GM12878 (cell line): ENCODE results near the gene MNAT1. TPM values are rescaled to one million over a fixed set of nuclear protein-coding genes. Genes with fewer than 3 reads are reported as not detected.

Experiments
- CBX5 ChIP-seq: sonication (generic); IDR thresholded peaks from 2 replicates; pipeline ENCODE4 v1.6.1; 2016; ENCODE audit warnings: low read depth, moderate library complexity, mild to moderate bottlenecking, inconsistent platforms
- CHD1 ChIP-seq: IDR thresholded peaks from 2 replicates; pipeline ENCODE4 v1.6.1; 2012; ENCODE audit warnings: low read depth, low read length, improper control_type of control experiment
- EP300 ChIP-seq, 2 experiments: fragments of 150-350 bp in 1 of 2; IDR thresholded peaks; 2 replicates each; pipeline ENCODE4 v1.6.1; 2011 to 2012; ENCODE audit warnings: low read depth in 2 of 2, low read length in 2 of 2, borderline replicate concordance in 1 of 2, improper control_type of control experiment in 1 of 2, inconsistent platforms in 1 of 2; ENCODE audit not compliant: control insufficient read depth in 1 of 2
- ESRRA ChIP-seq: IDR thresholded peaks from 2 replicates; pipeline ENCODE4 v1.6.1; 2012; ENCODE audit warnings: mild to moderate bottlenecking, low read length, improper control_type of control experiment
- FOXK2 ChIP-seq: fragments of 450-650 bp; IDR thresholded peaks from 2 replicates; pipeline ENCODE4 v1.6.1; 2017; ENCODE audit warnings: mild to moderate bottlenecking, moderate library complexity
- FOXM1 ChIP-seq: IDR thresholded peaks from 2 replicates; pipeline ENCODE4 v1.6.1; 2012; ENCODE audit warnings: low read depth, mild to moderate bottlenecking, inconsistent platforms, low read length, moderate library complexity
- GABPA ChIP-seq: IDR thresholded peaks from 2 replicates; pipeline ENCODE4 v1.6.1; 2014; ENCODE audit warnings: antibody characterized with exemption, low read depth, mild to moderate bottlenecking, inconsistent platforms
- HDAC2 ChIP-seq: fragments of 200-600 bp; sonication (generic); IDR thresholded peaks from 2 replicates; pipeline ENCODE4 v1.6.1; 2017
- IKZF1 ChIP-seq: fragments of 450-650 bp; conservative IDR thresholded peaks from 2 replicates; pipeline ENCODE4 v1.6.1; 2017; ENCODE audit warnings: antibody characterized with exemption, mild to moderate bottlenecking
- IRF4 ChIP-seq: IDR thresholded peaks from 2 replicates; pipeline ENCODE4 v1.6.1; 2011; ENCODE audit warnings: low read depth, low read length
- JUNB ChIP-seq: IDR thresholded peaks from 2 replicates; pipeline ENCODE4 v1.6.1; 2016; ENCODE audit warnings: antibody characterized with exemption, mild to moderate bottlenecking
- KLF5 ChIP-seq: fragments of 450-650 bp; IDR thresholded peaks from 2 replicates; pipeline ENCODE4 v1.6.1; 2014; ENCODE audit warnings: mild to moderate bottlenecking; ENCODE audit not compliant: partially characterized antibody
- LARP7 ChIP-seq: fragments of 450-650 bp; IDR thresholded peaks from 2 replicates; pipeline ENCODE4 v1.6.1; 2017; ENCODE audit warnings: mild to moderate bottlenecking
- MTA3 ChIP-seq: IDR thresholded peaks from 2 replicates; pipeline ENCODE4 v1.6.1; 2012; ENCODE audit warnings: low read length, inconsistent platforms, borderline replicate concordance
- MYB ChIP-seq: fragments of 150-350 bp; IDR thresholded peaks from 2 replicates; pipeline ENCODE4 v1.6.1; 2014; ENCODE audit warnings: mild to moderate bottlenecking, low read depth, low read length, borderline replicate concordance
- NFIC ChIP-seq: IDR thresholded peaks from 2 replicates; pipeline ENCODE4 v1.6.1; 2012; ENCODE audit warnings: low read depth, mild to moderate bottlenecking, inconsistent platforms, low read length, moderate library complexity
- NFXL1 ChIP-seq: fragments of 450-650 bp; IDR thresholded peaks from 2 replicates; pipeline ENCODE4 v1.6.1; 2017; ENCODE audit warnings: antibody characterized with exemption, mild to moderate bottlenecking, borderline replicate concordance
- NR2C2 ChIP-seq: IDR thresholded peaks from 2 replicates; pipeline ENCODE4 v1.6.1; 2011; ENCODE audit warnings: borderline replicate concordance, low read depth; ENCODE audit not compliant: control insufficient read depth, insufficient read length
- NR2F1 ChIP-seq: fragments of 450-650 bp; conservative IDR thresholded peaks from 2 replicates; pipeline ENCODE4 v1.6.1; 2017; ENCODE audit warnings: mild to moderate bottlenecking
- PML ChIP-seq: IDR thresholded peaks from 2 replicates; pipeline ENCODE4 v1.6.1; 2012; ENCODE audit warnings: low read length, inconsistent platforms
- POU2F2 ChIP-seq: IDR thresholded peaks from 3 replicates; pipeline ENCODE4 v1.6.1; 2011; ENCODE audit warnings: low read depth, mild to moderate bottlenecking, low read length, borderline replicate concordance
- RFX5 ChIP-seq: IDR thresholded peaks from 2 replicates; pipeline ENCODE4 v1.6.1; 2011; ENCODE audit warnings: low read depth, low read length, improper control_type of control experiment
- SMAD1 ChIP-seq: fragments of 450-650 bp; IDR thresholded peaks from 2 replicates; pipeline ENCODE4 v1.6.1; 2018; ENCODE audit warnings: mild to moderate bottlenecking, low read depth; ENCODE audit not compliant: partially characterized antibody
- SP1 ChIP-seq: IDR thresholded peaks from one replicate; pipeline ENCODE4 v1.6.1; 2011; ENCODE audit warnings: low read depth, low read length
- SREBF1 ChIP-seq: IDR thresholded peaks from 2 replicates; pipeline ENCODE4 v1.6.1; 2012; ENCODE audit warnings: mild to moderate bottlenecking, low read length
- STAT3 ChIP-seq: IDR thresholded peaks from 2 replicates; pipeline ENCODE4 v1.6.1; 2011; ENCODE audit warnings: low read depth, low read length, improper control_type of control experiment
- TCF3 ChIP-seq: IDR thresholded peaks from 2 replicates; pipeline ENCODE4 v1.6.1; 2012; ENCODE audit warnings: low read depth, mild to moderate bottlenecking, low read length, borderline replicate concordance; ENCODE audit not compliant: insufficient read depth
- ZNF217 ChIP-seq: fragments of 450-650 bp; IDR thresholded peaks from 2 replicates; pipeline ENCODE4 v1.6.1; 2017; ENCODE audit warnings: antibody characterized with exemption, mild to moderate bottlenecking
- ZNF274 ChIP-seq: IDR thresholded peaks from one replicate; pipeline ENCODE4 v1.8.0; 2011; ENCODE audit not compliant: insufficient read length, insufficient read depth
- ZNF384 ChIP-seq: IDR thresholded peaks from 2 replicates; pipeline ENCODE4 v1.6.1; 2012; ENCODE audit warnings: low read depth, mild to moderate bottlenecking, low read length, improper control_type of control experiment, borderline replicate concordance
- polyA plus RNA-seq, 11 experiments: library from polyadenylated mRNA; depleted of rRNA in 4 of 11; unstranded in 6 of 11; stranded (reverse) in 5 of 11; fragments of >200 nt; fragmentation: Nextera tagmentation in 4 of 11; fragmentation: Illumina TruSeq in 1 of 11; extraction: Ambion mirVana in 4 of 11; extraction: Trizol in 1 of 11; gene quantifications; 1 replicate in 1 of 11; 2 replicates in 10 of 11; pipeline versions ENCODE4 v1.2.1 to v1.2.3, GENCODE V29; 2011 to 2016; ENCODE audit warnings: inconsistent platforms in 2 of 11, missing spikeins in 2 of 11, low read depth in 1 of 11
- total RNA-seq, 4 experiments: library from RNA; depleted of rRNA in 3 of 4; stranded (reverse); fragments of >200 nt in 3 of 4; fragmentation: Illumina TruSeq in 1 of 4; extraction: Trizol in 1 of 4; gene quantifications; 2 replicates each; pipeline versions ENCODE4 v1.2.1 to v1.2.3, GENCODE V29; 2013 to 2021
- TF ChIP-seq, protein P1 (sequence below): fragments of 450-650 bp; IDR thresholded peaks from 2 replicates; pipeline ENCODE4 v1.6.1; 2017; ENCODE audit warnings: borderline replicate concordance
- TF ChIP-seq, protein P2 (sequence below): IDR thresholded peaks from 2 replicates; pipeline ENCODE4 v1.6.1; 2011; ENCODE audit warnings: borderline replicate concordance, low read depth, mild to moderate bottlenecking, moderate library complexity, mixed read lengths, low read length; ENCODE audit not compliant: insufficient read depth; ENCODE audit errors: extremely low read length

MNAT1 gene
- total and polyA plus RNA-seq, 10 of the 15 experiments (the other 5 are each of a cell fraction or from before 2014, with no cell fraction given): 26.5 to 67.4 (median 40.8) TPM

DNA sequence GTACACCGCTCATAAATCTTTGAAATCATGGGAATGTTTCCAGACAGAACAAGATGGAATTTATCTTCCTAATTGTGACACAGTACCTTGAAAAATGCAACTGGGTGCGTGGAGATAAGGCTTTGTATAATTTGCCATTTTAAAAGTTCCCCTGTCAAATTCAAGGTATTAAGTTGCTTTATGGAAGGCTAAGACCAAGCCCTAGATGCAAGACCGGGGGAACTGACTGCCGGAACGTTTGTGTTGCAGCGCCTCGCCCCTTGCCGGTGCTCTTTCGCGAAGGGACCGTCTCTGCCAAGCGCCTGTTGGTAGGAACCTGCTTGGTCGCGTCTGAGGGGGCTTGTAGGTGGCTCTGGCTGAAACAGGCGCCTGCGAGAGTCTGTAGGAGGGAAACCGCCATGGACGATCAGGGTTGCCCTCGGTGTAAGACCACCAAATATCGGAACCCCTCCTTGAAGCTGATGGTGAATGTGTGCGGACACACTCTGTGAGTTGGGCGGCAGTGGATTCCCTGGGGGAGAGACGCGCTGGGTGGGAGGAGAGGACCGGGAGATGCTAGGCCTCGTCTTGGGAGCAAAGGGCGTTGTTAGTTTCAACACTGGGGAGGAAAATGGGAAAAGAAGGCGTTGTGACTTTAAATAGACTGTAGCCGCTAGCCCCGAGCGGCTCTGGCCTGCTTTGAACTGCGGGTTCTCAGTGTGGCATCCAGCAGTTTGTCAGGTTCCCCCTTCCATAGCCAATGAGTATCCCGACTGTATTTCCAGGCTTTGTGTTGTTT, at the start of gene MNAT1 (continued):
- TF ChIP-seq LARP7: peak; percentile 75
- peak; percentile 48; the same call in 1 of the 2 replicates for TF ChIP-seq IRF4
- peak; percentile 43; the same call in 1 of the 2 replicates for TF ChIP-seq FOXM1
- TF ChIP-seq ESRRA: 0 out of 2 replicates have a peak, but pooled peaks have one; percentile 41
- 0 out of 4 replicates have a peak, but pooled peaks of 1 of the 2 experiments have one; percentile 14 for TF ChIP-seq EP300 (IDR thresholded peaks at IDR 0.05; ENCODE audit: borderline replicate concordance in 1 of 2, control insufficient read depth in 1 of 2, low read depth in 2 of 2, low read length in 2 of 2)
- 0 out of 2 replicates have a peak, but pooled peaks have one; percentile 52 for TF ChIP-seq TCF3
- TF ChIP-seq GABPA: peak; percentile 87
- TF ChIP-seq JUNB: no peak
- TF ChIP-seq HDAC2: no peak
- TF ChIP-seq IKZF1: peak; percentile 63
- TF ChIP-seq NR2F1: 0 out of 2 replicates have a peak, but pooled peaks have one; percentile 16
- peak; percentile 95 for TF ChIP-seq CBX5
- no peak for TF ChIP-seq ZNF384
- TF ChIP-seq, protein P1, sequence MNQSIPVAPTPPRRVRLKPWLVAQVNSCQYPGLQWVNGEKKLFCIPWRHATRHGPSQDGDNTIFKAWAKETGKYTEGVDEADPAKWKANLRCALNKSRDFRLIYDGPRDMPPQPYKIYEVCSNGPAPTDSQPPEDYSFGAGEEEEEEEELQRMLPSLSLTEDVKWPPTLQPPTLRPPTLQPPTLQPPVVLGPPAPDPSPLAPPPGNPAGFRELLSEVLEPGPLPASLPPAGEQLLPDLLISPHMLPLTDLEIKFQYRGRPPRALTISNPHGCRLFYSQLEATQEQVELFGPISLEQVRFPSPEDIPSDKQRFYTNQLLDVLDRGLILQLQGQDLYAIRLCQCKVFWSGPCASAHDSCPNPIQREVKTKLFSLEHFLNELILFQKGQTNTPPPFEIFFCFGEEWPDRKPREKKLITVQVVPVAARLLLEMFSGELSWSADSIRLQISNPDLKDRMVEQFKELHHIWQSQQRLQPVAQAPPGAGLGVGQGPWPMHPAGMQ: no peak; the same call in 1 of the 2 replicates
- TF ChIP-seq SMAD1: peak; percentile 37
- no peak; the same call in 1 of the 2 replicates for TF ChIP-seq CHD1
- TF ChIP-seq, protein P2, sequence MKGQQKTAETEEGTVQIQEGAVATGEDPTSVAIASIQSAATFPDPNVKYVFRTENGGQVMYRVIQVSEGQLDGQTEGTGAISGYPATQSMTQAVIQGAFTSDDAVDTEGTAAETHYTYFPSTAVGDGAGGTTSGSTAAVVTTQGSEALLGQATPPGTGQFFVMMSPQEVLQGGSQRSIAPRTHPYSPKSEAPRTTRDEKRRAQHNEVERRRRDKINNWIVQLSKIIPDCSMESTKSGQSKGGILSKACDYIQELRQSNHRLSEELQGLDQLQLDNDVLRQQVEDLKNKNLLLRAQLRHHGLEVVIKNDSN: no peak
- no peak for TF ChIP-seq NFIC
- TF ChIP-seq SREBF1: 0 out of 2 replicates have a peak, but pooled peaks have one; percentile 19
- no peak; the same call in 1 of the 2 replicates for TF ChIP-seq RFX5
- peak; percentile 59; the same call in 1 of the 2 replicates for TF ChIP-seq PML
- TF ChIP-seq KLF5: no peak
- no peak for TF ChIP-seq MTA3
- no peak for TF ChIP-seq NR2C2
- peak; percentile 67 for TF ChIP-seq SP1
- peak; percentile 88; the same call in 2 of the 3 replicates for TF ChIP-seq POU2F2
- TF ChIP-seq STAT3: no peak
- TF ChIP-seq MYB: no peak
- TF ChIP-seq FOXK2: no peak
- TF ChIP-seq ZNF217: no peak
- no peak for TF ChIP-seq ZNF274
- TF ChIP-seq NFXL1: no peak
